H9 (cell line): ENCODE measurements around the gene GNPNAT1. TPM values are rescaled to one million over a fixed set of nuclear protein-coding genes. Genes with fewer than 3 reads are reported as not detected.

Experiments
- DNase-seq: peaks from one replicate; pipeline ENCODE4 v3.0.0-alpha.2; 2017
- H2AFZ ChIP-seq: one replicate; pipeline ENCODE4 v1.6.1; 2013; ENCODE audit warnings: mild to moderate bottlenecking, low read length, control low read depth, moderate library complexity
- H2AK5ac ChIP-seq: 2 replicates; pipeline ENCODE4 v1.6.1; 2013; ENCODE audit warnings: low read length, control low read depth, mixed read lengths; ENCODE audit not compliant: insufficient read length
- H2BK120ac ChIP-seq: one replicate; pipeline ENCODE4 v1.6.1; 2013; ENCODE audit warnings: low read depth, mild to moderate bottlenecking, low read length, control low read depth, inconsistent platforms; ENCODE audit not compliant: poor library complexity, severe bottlenecking
- H2BK12ac ChIP-seq: 2 replicates; pipeline ENCODE4 v1.6.1; 2013; ENCODE audit warnings: low read length, control low read depth, mixed read lengths, low read depth; ENCODE audit not compliant: insufficient read length
- H2BK15ac ChIP-seq: 2 replicates; pipeline ENCODE4 v1.6.1; 2013; ENCODE audit warnings: low read depth, low read length, control low read depth
- H2BK20ac ChIP-seq: one replicate; pipeline ENCODE4 v1.6.1; 2013; ENCODE audit warnings: low read depth, mild to moderate bottlenecking, low read length, control low read depth, inconsistent platforms; ENCODE audit not compliant: poor library complexity, severe bottlenecking
- H2BK5ac ChIP-seq: 2 replicates; pipeline ENCODE4 v1.6.1; 2013; ENCODE audit warnings: low read length, control low read depth, mixed read lengths; ENCODE audit not compliant: insufficient read length
- H3K14ac ChIP-seq: 2 replicates; pipeline ENCODE4 v1.6.1; 2013; ENCODE audit warnings: low read length, control low read depth; ENCODE audit not compliant: insufficient read depth
- H3K18ac ChIP-seq: 2 replicates; pipeline ENCODE4 v1.6.1; 2013; ENCODE audit warnings: low read depth, mild to moderate bottlenecking, mixed read lengths, low read length, control low read depth; ENCODE audit not compliant: insufficient read length
- H3K23ac ChIP-seq: 2 replicates; pipeline ENCODE4 v1.6.1; 2013; ENCODE audit warnings: low read length, control low read depth, mixed read lengths, low read depth; ENCODE audit not compliant: insufficient read length
- H3K23me2 ChIP-seq: 2 replicates; pipeline ENCODE4 v1.6.1; 2013; ENCODE audit warnings: low read depth, mild to moderate bottlenecking, mixed read lengths, low read length, control low read depth; ENCODE audit not compliant: insufficient read length, poor library complexity, severe bottlenecking
- H3K27ac ChIP-seq: 2 replicates; pipeline ENCODE4 v1.5.1; 2013; ENCODE audit warnings: low read length, control low read depth, mixed read lengths, low read depth; ENCODE audit not compliant: insufficient read length
- H3K27me3 ChIP-seq: 2 replicates; pipeline ENCODE4 v1.6.1; 2013; ENCODE audit warnings: low read length, control low read depth, inconsistent platforms; ENCODE audit not compliant: insufficient read depth
- H3K4ac ChIP-seq: 2 replicates; pipeline ENCODE4 v1.6.1; 2013; ENCODE audit warnings: low read depth, mild to moderate bottlenecking, control low read depth, inconsistent platforms, low read length, moderate library complexity
- H3K4me1 ChIP-seq: 2 replicates; pipeline ENCODE4 v1.6.1; 2013; ENCODE audit warnings: low read length, control low read depth, inconsistent platforms; ENCODE audit not compliant: insufficient read depth
- H3K4me2 ChIP-seq: 2 replicates; pipeline ENCODE4 v1.6.1; 2013; ENCODE audit warnings: low read length, control low read depth, mixed read lengths; ENCODE audit not compliant: insufficient read length, insufficient read depth
- H3K56ac ChIP-seq: 2 replicates; pipeline ENCODE4 v1.6.1; 2013; ENCODE audit warnings: low read depth, mild to moderate bottlenecking, mixed read lengths, low read length, control low read depth; ENCODE audit not compliant: insufficient read length
- H3K79me1 ChIP-seq: 2 replicates; pipeline ENCODE4 v1.6.1; 2013; ENCODE audit warnings: low read depth, mild to moderate bottlenecking, moderate library complexity, low read length, control low read depth, inconsistent platforms; ENCODE audit not compliant: insufficient read depth, poor library complexity, severe bottlenecking
- H3K79me2 ChIP-seq: 2 replicates; pipeline ENCODE4 v1.6.1; 2013; ENCODE audit warnings: low read length, control low read depth, inconsistent platforms; ENCODE audit not compliant: insufficient read depth
- H3K9ac ChIP-seq: 2 replicates; pipeline ENCODE4 v1.6.1; 2013; ENCODE audit warnings: low read length, control low read depth, mixed read lengths; ENCODE audit not compliant: insufficient read length; ENCODE audit errors: extremely low read depth
- H3K9me3 ChIP-seq: one replicate; pipeline ENCODE4 v1.6.1; 2013; ENCODE audit warnings: low read depth, low read length, inconsistent platforms; ENCODE audit not compliant: control insufficient read depth
- H3T11ph ChIP-seq: one replicate; pipeline ENCODE4 v1.6.1; 2013; ENCODE audit warnings: mild to moderate bottlenecking, low read length, control low read depth, inconsistent platforms
- H4K20me1 ChIP-seq: one replicate; pipeline ENCODE4 v1.6.1; 2013; ENCODE audit not compliant: control insufficient read depth, insufficient read length, insufficient read depth
- H4K5ac ChIP-seq: 2 replicates; pipeline ENCODE4 v1.6.1; 2013; ENCODE audit warnings: low read depth, mild to moderate bottlenecking, mixed read lengths, low read length, control low read depth; ENCODE audit not compliant: insufficient read length
- H4K8ac ChIP-seq: replicated peaks from 2 replicates; pipeline ENCODE4 v1.6.1; 2013; ENCODE audit warnings: low read length, control low read depth, mixed read lengths, low read depth; ENCODE audit not compliant: insufficient read length
- H4K91ac ChIP-seq: 2 replicates; pipeline ENCODE4 v1.6.1; 2013; ENCODE audit warnings: low read depth, mild to moderate bottlenecking, moderate library complexity, mixed read lengths, low read length, control low read depth; ENCODE audit not compliant: insufficient read length
- H3K27ac Mint-ChIP-seq, 3 experiments: 2 replicates in 2 of 3; 3 replicates in 1 of 3; pipeline ENCODE4 v1.8.0; 2020 to 2021; ENCODE audit warnings: mixed read lengths in 3 of 3, mild to moderate bottlenecking in 1 of 3, moderate library complexity in 1 of 3
- H3K27me3 Mint-ChIP-seq: 2 replicates; pipeline ENCODE4 v1.8.0; 2021; ENCODE audit warnings: low read depth, mild to moderate bottlenecking, moderate library complexity, mixed read lengths
- H3K36me3 Mint-ChIP-seq, 3 experiments: 2 replicates in 2 of 3; 3 replicates in 1 of 3; pipeline ENCODE4 v1.8.0; 2020 to 2021; ENCODE audit warnings: low read depth in 3 of 3, mixed read lengths in 3 of 3; ENCODE audit not compliant: insufficient read depth in 1 of 3
- H3K4me1 Mint-ChIP-seq, 2 experiments: 2 replicates each; pipeline ENCODE4 v1.8.0; 2020; ENCODE audit warnings: mixed read lengths in 2 of 2
- H3K4me3 Mint-ChIP-seq, 2 experiments: 2 replicates in 1 of 2; 3 replicates in 1 of 2; pipeline ENCODE4 v1.8.0; 2020 to 2021; ENCODE audit warnings: mild to moderate bottlenecking in 2 of 2, mixed read lengths in 2 of 2, moderate library complexity in 1 of 2
- H3K9me3 Mint-ChIP-seq, 2 experiments: 2 replicates in 1 of 2; 3 replicates in 1 of 2; pipeline ENCODE4 v1.8.0; 2020; ENCODE audit warnings: mild to moderate bottlenecking in 2 of 2, mixed read lengths in 2 of 2, moderate library complexity in 1 of 2
- CTCF ChIP-seq: fragments of 200-600 bp; sonication (generic); conservative IDR thresholded peaks from 3 replicates; pipeline ENCODE4 v1.8.0; 2021; ENCODE audit warnings: antibody characterized with exemption, mild to moderate bottlenecking
- WGBS: extraction: QIAGEN DNeasy Blood & Tissue Kit; methylation state at CpG from one replicate; pipeline ENCODE4 v1.1.7; 2013; ENCODE audit warnings: missing lambda C conversion rate, low lambda C conversion rate, mixed read lengths; ENCODE audit not compliant: insufficient read length; ENCODE audit errors: extremely low coverage; 5-methylcytosine and 5-hydroxymethylcytosine counted together
- total RNA-seq: library from RNA; stranded (reverse); gene quantifications from 2 replicates; pipeline ENCODE4 v1.2.1, GENCODE V29; 2021

Gene GNPNAT1
- total RNA-seq, 1 experiment from 2014 or later: 49.0 TPM

- WGBS: no CpG with 5 or more reads among the region's 1 CpG
- Histone ChIP-seq H3K23me2 (no peaks in the 10 kb centered on the region), H3K79me2 (no peaks in the 10 kb centered on the region), H3K4me2 (no peak overlapping the region), H4K91ac (no peak overlapping the region), H2BK120ac (no peak overlapping the region), H4K8ac (no peak overlapping the region), H2BK12ac (no peak overlapping the region), H3K18ac (no peak overlapping the region), H3K27me3 (no peaks in the 10 kb centered on the region), H3K79me1 (no peaks in the 10 kb centered on the region), H2AK5ac (no peak overlapping the region), H2BK5ac (no peak overlapping the region), H2BK15ac (no peak overlapping the region), H3K23ac (no peak overlapping the region), H4K5ac (no peak overlapping the region), H3K9me3 (no peaks in the 10 kb centered on the region), H3K9ac (no peak overlapping the region), H3T11ph (no peak overlapping the region), H3K4me1 (no peaks in the 10 kb centered on the region), H3K56ac (no peak overlapping the region), H2BK20ac (no peak overlapping the region), H3K14ac (no peak overlapping the region), H2AFZ (no peak overlapping the region), H3K27ac (no peak overlapping the region), H3K4ac (no peak overlapping the region), H4K20me1 (no peaks in the 10 kb centered on the region)
- no peak for TF ChIP-seq CTCF
- no peak overlapping the region for H3K4me3 Mint-ChIP-seq
- H3K36me3 Mint-ChIP-seq: peaks cover 6 to 34% (median 25%) of the 10 kb centered on the region in 3 experiments
- H3K27me3 Mint-ChIP-seq: no peaks in the 10 kb centered on the region
- no peak for DNase-seq
- no peaks in the 10 kb centered on the region for H3K4me1 Mint-ChIP-seq
- H3K27ac Mint-ChIP-seq: no peak overlapping the region
- H3K9me3 Mint-ChIP-seq: no peaks in the 10 kb centered on the region
Measured at GRCh38 chr14:52759145-52759544, 32.3 kb downstream of the GNPNAT1 start.
